Lower leg skin (tissue), 3 donors: ENCODE data around the gene CHST5.
"Not testable (repeated sequence)": the region's sequence is repeated elsewhere in the genome, so short reads cannot be mapped to it uniquely, and the experiment has no call there.

Experiments
- CTCF ChIP-seq, 3 donors: fragments of 450-650 bp; IDR thresholded peaks; one replicate each; pipeline ENCODE4 v1.5.1; 2016; ENCODE audit warnings: antibody characterized with exemption in 3 of 3, mild to moderate bottlenecking in 3 of 3, moderate library complexity in 2 of 3
- POLR2A ChIP-seq, 2 donors: fragments of 450-650 bp; IDR thresholded peaks; one replicate each; pipeline ENCODE4 v1.6.1; 2016 to 2017; ENCODE audit warnings: antibody characterized with exemption in 2 of 2, mild to moderate bottlenecking in 1 of 2, moderate library complexity in 1 of 2

GRCh38 chr16:75538882-75539565 is 3.1 kb upstream of the CHST5 start:
- not testable (repeated sequence) for TF ChIP-seq CTCF, POLR2A (IDR thresholded peaks at IDR 0.05)
